ENCODE data around the gene SPG7.

DNA sequence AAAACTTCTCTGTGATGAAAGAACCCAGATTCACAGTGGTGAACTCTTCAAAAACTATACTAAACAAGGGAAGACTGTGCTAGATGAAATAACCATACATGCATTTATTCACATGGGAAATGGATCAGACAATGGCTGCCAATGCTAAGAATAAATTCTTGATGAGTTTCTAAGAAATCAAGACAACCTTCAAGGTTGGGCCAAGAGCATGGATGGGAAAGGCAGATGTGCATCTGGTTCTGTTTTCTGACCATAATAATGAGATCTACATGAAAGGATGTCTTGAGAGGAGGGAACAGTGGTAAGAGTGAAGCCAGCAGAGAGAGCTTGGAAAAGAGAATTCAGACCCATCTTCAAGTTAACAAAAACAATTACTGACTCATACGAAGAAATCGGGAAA, 49.2 kb upstream of the SPG7 start:
- TF ChIP-seq, protein P1, sequence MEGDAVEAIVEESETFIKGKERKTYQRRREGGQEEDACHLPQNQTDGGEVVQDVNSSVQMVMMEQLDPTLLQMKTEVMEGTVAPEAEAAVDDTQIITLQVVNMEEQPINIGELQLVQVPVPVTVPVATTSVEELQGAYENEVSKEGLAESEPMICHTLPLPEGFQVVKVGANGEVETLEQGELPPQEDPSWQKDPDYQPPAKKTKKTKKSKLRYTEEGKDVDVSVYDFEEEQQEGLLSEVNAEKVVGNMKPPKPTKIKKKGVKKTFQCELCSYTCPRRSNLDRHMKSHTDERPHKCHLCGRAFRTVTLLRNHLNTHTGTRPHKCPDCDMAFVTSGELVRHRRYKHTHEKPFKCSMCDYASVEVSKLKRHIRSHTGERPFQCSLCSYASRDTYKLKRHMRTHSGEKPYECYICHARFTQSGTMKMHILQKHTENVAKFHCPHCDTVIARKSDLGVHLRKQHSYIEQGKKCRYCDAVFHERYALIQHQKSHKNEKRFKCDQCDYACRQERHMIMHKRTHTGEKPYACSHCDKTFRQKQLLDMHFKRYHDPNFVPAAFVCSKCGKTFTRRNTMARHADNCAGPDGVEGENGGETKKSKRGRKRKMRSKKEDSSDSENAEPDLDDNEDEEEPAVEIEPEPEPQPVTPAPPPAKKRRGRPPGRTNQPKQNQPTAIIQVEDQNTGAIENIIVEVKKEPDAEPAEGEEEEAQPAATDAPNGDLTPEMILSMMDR (IDR thresholded peaks at IDR 0.05): no peak
- no peak for TF ChIP-seq POLR2A (IDR thresholded peaks at IDR 0.05)
